ENCODE results near the gene ODR4. TPM values are rescaled to one million over a fixed set of nuclear protein-coding genes. Genes with fewer than 3 reads are reported as not detected.
"Not testable (repeated sequence)": the region's sequence is repeated elsewhere in the genome, so short reads cannot be mapped to it uniquely, and the experiment has no call there.

The ODR4 gene
- total RNA-seq, 1 donor from 2014 or later, result 9.3 TPM

- TF ChIP-seq CTCF (IDR thresholded peaks at IDR 0.05) (no peak), POLR2A (IDR thresholded peaks at IDR 0.05) (no peak)
- H3K36me3 ChIP-seq, result no peaks in the 10 kb centered on the region
- no peaks in the 10 kb centered on the region for H3K4me1 ChIP-seq
- no peaks in the 10 kb centered on the region for H3K9me3 ChIP-seq
- no peak for DNase-seq (ENCODE audit: extremely low spot score in 2 of 2)
- no peak overlapping the region for H3K27ac ChIP-seq
- intact Hi-C loops (cut with DNase I), result no loop called here
- H3K27me3 ChIP-seq, result no peaks in the 10 kb centered on the region
- H3K4me3 ChIP-seq, result no peak overlapping the region
Observed at GRCh38 chr1:186456729-186457255, 81.2 kb downstream of the ODR4 start.

- H3K9me3 ChIP-seq; H3K4me3 ChIP-seq; DNase-seq (ENCODE audit: extremely low spot score in 2 of 2); intact Hi-C loops (cut with DNase I); H3K4me1 ChIP-seq; H3K27me3 ChIP-seq; H3K36me3 ChIP-seq; H3K27ac ChIP-seq: not testable (repeated sequence)
Observed at GRCh38 chr1:186459161-186459560, 83.5 kb downstream of the ODR4 start.

- Histone ChIP-seq H3K36me3 (no peaks in the 10 kb centered on the region), H3K4me3 (no peak within 1 kb of the TSS), H3K9me3 (no peaks in the 10 kb centered on the region), H3K27me3 (no peaks in the 10 kb centered on the region), H3K4me1 (no peaks in the 10 kb centered on the region), H3K27ac (no peak within 1 kb of the TSS)
- DNase-seq (ENCODE audit: extremely low spot score in 2 of 2), result no peak
- intact Hi-C loops (cut with DNase I), result no loop called here
- TF ChIP-seq POLR2A (IDR thresholded peaks at IDR 0.05), result no peak
- no peak for TF ChIP-seq CTCF (IDR thresholded peaks at IDR 0.05)
- TF ChIP-seq POLR2AphosphoS5 (IDR thresholded peaks at IDR 0.05; ENCODE audit: insufficient read depth in 1 of 2, low read depth in 1 of 2), result no peak
Observed at GRCh38 chr1:186461014-186461413, 85.4 kb downstream of the ODR4 start, which contains the start of gene PDC. Gene PDC (minus strand): TSS chr1:186461114. CDS start chr1:186449459, 11,655 bp downstream.

- no peaks in the 10 kb centered on the region for H3K4me1 ChIP-seq
- intact Hi-C loops (cut with DNase I), result no loop called here
- H3K4me3 ChIP-seq, result no peak overlapping the region
- TF ChIP-seq POLR2AphosphoS5 (IDR thresholded peaks at IDR 0.05; ENCODE audit: insufficient read depth in 1 of 2, low read depth in 1 of 2), result no peak
- no peak for TF ChIP-seq CTCF (IDR thresholded peaks at IDR 0.05)
- no peak for TF ChIP-seq POLR2A (IDR thresholded peaks at IDR 0.05)
- H3K9me3 ChIP-seq, result no peaks in the 10 kb centered on the region
- no peaks in the 10 kb centered on the region for H3K27me3 ChIP-seq
- H3K36me3 ChIP-seq, result no peaks in the 10 kb centered on the region
- no peak for DNase-seq (ENCODE audit: extremely low spot score in 2 of 2)
- no peak overlapping the region for H3K27ac ChIP-seq
Observed at GRCh38 chr1:186463511-186463910, 87.9 kb downstream of the ODR4 start.

- TF ChIP-seq CTCF (IDR thresholded peaks at IDR 0.05), result no peak
- TF ChIP-seq POLR2AphosphoS5 (IDR thresholded peaks at IDR 0.05; ENCODE audit: insufficient read depth in 1 of 2, low read depth in 1 of 2), result no peak
- TF ChIP-seq POLR2A (IDR thresholded peaks at IDR 0.05), result no peak
- DNase-seq (ENCODE audit: extremely low spot score in 2 of 2), result no peak
- H3K4me1 ChIP-seq, result no peaks in the 10 kb centered on the region
- no peaks in the 10 kb centered on the region for H3K36me3 ChIP-seq
- no peaks in the 10 kb centered on the region for H3K9me3 ChIP-seq
- intact Hi-C loops (cut with DNase I), result no loop called here
- H3K4me3 ChIP-seq, result no peak overlapping the region
- H3K27ac ChIP-seq, result no peak overlapping the region
- no peaks in the 10 kb centered on the region for H3K27me3 ChIP-seq
Observed at GRCh38 chr1:186463926-186464325, 88.3 kb downstream of the ODR4 start.

- DNase-seq (ENCODE audit: extremely low spot score in 2 of 2); H3K36me3 ChIP-seq; intact Hi-C loops (cut with DNase I): not testable (repeated sequence)
Observed at GRCh38 chr1:186465491-186465890, 89.9 kb downstream of the ODR4 start.

More at GRCh38 chr1:186465491-186465890, 89.9 kb downstream of the ODR4 start:
- H3K27ac ChIP-seq, H3K9me3 ChIP-seq, H3K4me3 ChIP-seq, H3K4me1 ChIP-seq, H3K27me3 ChIP-seq: not testable (repeated sequence)

All from vagina (tissue), 2 donors.